ENCODE measurements around the gene KCNK2.

DNA sequence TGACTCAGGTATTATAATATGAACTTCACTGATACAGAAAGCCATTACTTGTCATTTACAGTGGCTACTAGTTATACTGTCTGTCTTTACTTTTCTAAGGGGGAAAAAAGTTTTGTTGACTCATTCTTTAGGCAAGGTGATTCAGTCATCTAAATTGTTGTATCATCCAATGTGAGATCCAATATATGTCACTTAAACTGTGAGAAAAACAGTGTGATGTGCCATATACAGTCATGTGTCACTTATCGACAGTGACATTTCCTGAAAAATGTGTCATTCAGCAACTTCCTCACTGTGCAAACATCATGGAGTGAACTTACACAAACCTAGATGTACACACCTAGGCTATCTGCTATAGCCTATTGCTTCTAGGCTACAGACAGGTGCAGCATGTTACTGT, 57.6 kb downstream of the KCNK2 start:
- TF ChIP-seq, protein P1, sequence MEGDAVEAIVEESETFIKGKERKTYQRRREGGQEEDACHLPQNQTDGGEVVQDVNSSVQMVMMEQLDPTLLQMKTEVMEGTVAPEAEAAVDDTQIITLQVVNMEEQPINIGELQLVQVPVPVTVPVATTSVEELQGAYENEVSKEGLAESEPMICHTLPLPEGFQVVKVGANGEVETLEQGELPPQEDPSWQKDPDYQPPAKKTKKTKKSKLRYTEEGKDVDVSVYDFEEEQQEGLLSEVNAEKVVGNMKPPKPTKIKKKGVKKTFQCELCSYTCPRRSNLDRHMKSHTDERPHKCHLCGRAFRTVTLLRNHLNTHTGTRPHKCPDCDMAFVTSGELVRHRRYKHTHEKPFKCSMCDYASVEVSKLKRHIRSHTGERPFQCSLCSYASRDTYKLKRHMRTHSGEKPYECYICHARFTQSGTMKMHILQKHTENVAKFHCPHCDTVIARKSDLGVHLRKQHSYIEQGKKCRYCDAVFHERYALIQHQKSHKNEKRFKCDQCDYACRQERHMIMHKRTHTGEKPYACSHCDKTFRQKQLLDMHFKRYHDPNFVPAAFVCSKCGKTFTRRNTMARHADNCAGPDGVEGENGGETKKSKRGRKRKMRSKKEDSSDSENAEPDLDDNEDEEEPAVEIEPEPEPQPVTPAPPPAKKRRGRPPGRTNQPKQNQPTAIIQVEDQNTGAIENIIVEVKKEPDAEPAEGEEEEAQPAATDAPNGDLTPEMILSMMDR (conservative IDR thresholded peaks at IDR 0.05): no peak
- TF ChIP-seq ZFX (IDR thresholded peaks at IDR 0.05): no peak

Measured in C4-2B (cell line).